A673 (cell line): ENCODE measurements around the gene ASAP2. TPM values are rescaled to one million over a fixed set of nuclear protein-coding genes. Genes with fewer than 3 reads are reported as not detected.
A peak's percentile ranks its signal among the peaks of the same experiment; 100 is the strongest.

ENCODE experiments used
- BruUV-seq: library from RNA; stranded (reverse); fragments of 400-500 nt; replicated peaks from 2 replicates; lab custom pipeline; 2021; lab: Mats Ljungman, UMichigan
- CTCF ChIA-PET: fragments of 300-600 bp; sonication (Branson Sonifier 250); formaldehyde crosslinking; loops from one replicate; lab custom pipeline; 2022; ENCODE audit warnings: antibody characterized with exemption; lab: Charles Lee
- POLR2A ChIA-PET: fragments of 300-600 bp; sonication (Branson Sonifier 250); formaldehyde crosslinking; loops from one replicate; lab custom pipeline; 2022; ENCODE audit warnings: antibody characterized with exemption; ENCODE audit not compliant: low non-redundant PET; lab: Charles Lee
- DNase-seq: peaks from one replicate; pipeline ENCODE4 v3.0.0-alpha.2; 2015; ENCODE audit warnings: low spot score
- H3K27ac ChIP-seq: fragments of 200-600 bp; sonication (generic); 2 replicates; pipeline ENCODE4 v1.5.1; 2016; ENCODE audit warnings: mixed run types, low read depth, mild to moderate bottlenecking, mixed read lengths, antibody characterized with exemption, low read length; ENCODE audit not compliant: poor library complexity, severe bottlenecking
- H3K27me3 ChIP-seq: fragments of 200-600 bp; sonication (generic); replicated peaks from 2 replicates; pipeline ENCODE4 v1.6.1; 2017; ENCODE audit warnings: mixed run types, low read depth, mild to moderate bottlenecking, mixed read lengths, antibody characterized with exemption, low read length; ENCODE audit not compliant: insufficient read depth, poor library complexity
- H3K36me3 ChIP-seq: fragments of 200-600 bp; sonication (generic); 2 replicates; pipeline ENCODE4 v1.6.1; 2016; ENCODE audit warnings: mixed run types, mild to moderate bottlenecking, mixed read lengths, antibody characterized with exemption, low read length; ENCODE audit not compliant: insufficient read depth, poor library complexity, severe bottlenecking
- H3K4me1 ChIP-seq: fragments of 200-600 bp; sonication (generic); 2 replicates; pipeline ENCODE4 v1.6.1; 2017; ENCODE audit warnings: mixed run types, mild to moderate bottlenecking, mixed read lengths, antibody characterized with exemption, low read length; ENCODE audit not compliant: insufficient read depth, poor library complexity, severe bottlenecking
- H3K4me3 ChIP-seq: fragments of 200-600 bp; sonication (generic); 2 replicates; pipeline ENCODE4 v1.5.1; 2016; ENCODE audit warnings: low read depth, mixed run types, mild to moderate bottlenecking, mixed read lengths, low read length; ENCODE audit not compliant: poor library complexity, severe bottlenecking
- H3K9me3 ChIP-seq: fragments of 200-600 bp; sonication (generic); 2 replicates; pipeline ENCODE4 v1.6.1; 2016; ENCODE audit warnings: mixed run types, low read depth, mild to moderate bottlenecking, mixed read lengths, antibody characterized with exemption, low read length; ENCODE audit not compliant: poor library complexity, severe bottlenecking
- CTCF ChIP-seq: fragments of 300-800, 200-600 bp; sonication (generic); conservative IDR thresholded peaks from 2 replicates; pipeline ENCODE4 v1.5.1; 2017; ENCODE audit warnings: low read depth, mild to moderate bottlenecking, antibody characterized with exemption, low read length, moderate library complexity, mixed read lengths
- EZH2 ChIP-seq: fragments of 200-600 bp; sonication (generic); IDR thresholded peaks from 2 replicates; pipeline ENCODE4 v1.6.1; 2017; ENCODE audit warnings: borderline replicate concordance, low read depth, mild to moderate bottlenecking, mixed read lengths, antibody characterized with exemption, low read length; ENCODE audit not compliant: poor library complexity, severe bottlenecking
- intact Hi-C: fragments of 100-400 bp; cut with micrococcal nuclease; formaldehyde crosslinking; loops from one replicate; pipeline ENCODE4 v1.10.0; 2022; ENCODE audit not compliant: unreplicated experiment
- total RNA-seq: library from RNA; stranded (reverse); gene quantifications from 2 replicates; pipeline ENCODE4 v1.2.3, GENCODE V29; 2021

ASAP2 gene
- total RNA-seq, 1 experiment from 2014 or later = 46.8 TPM

- H3K9me3 ChIP-seq = no peaks in the 10 kb centered on the region
- H3K27me3 ChIP-seq = no peaks in the 10 kb centered on the region
- H3K36me3 ChIP-seq = no peaks in the 10 kb centered on the region
- DNase-seq = no peak
- ChIA-PET CTCF (no interaction called here), POLR2A (no interaction called here)
- TF ChIP-seq EZH2 (no peak), CTCF (no peak)
- peaks cover 14% of the 10 kb centered on the region for H3K4me1 ChIP-seq
- intact Hi-C loops = no loop called here
- no peak overlapping the region for H3K4me3 ChIP-seq
- H3K27ac ChIP-seq = peak overlapping the region; percentile 27
- no TSS peak for BruUV-seq
Measured at GRCh38 chr2:9310377-9310776, 103.8 kb downstream of the ASAP2 start.

DNA sequence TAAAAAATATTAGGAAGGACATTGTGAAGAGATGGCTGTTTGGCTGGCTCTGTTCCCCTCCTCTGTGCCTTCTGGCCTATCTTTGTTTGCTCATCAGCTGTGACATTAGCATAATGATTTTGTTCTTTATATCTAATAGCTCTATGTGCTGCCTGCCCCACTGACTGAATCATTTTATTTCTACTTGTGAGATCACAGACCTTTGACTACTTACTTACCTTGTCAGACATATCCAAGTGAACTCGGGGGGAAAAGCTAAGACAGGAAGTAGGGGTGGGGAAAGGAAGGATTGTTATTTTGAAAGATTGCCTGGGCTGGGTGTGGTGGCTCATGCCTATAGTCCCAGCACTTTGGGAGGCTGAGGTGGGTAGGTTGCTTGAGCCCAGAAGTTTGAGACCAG, 104.2 kb downstream of the ASAP2 start:
- intact Hi-C loops = no loop called here
- DNase-seq = no peak
- Histone ChIP-seq H3K9me3 (no peaks in the 10 kb centered on the region), H3K27ac (no peak overlapping the region), H3K4me3 (no peak overlapping the region), H3K36me3 (no peaks in the 10 kb centered on the region), H3K27me3 (no peaks in the 10 kb centered on the region), H3K4me1 (peaks cover 14% of the 10 kb centered on the region)
- no TSS peak for BruUV-seq
- CTCF ChIA-PET = no interaction called here
- TF ChIP-seq EZH2 (no peak), CTCF (no peak)
- POLR2A ChIA-PET = no interaction called here

- H3K36me3 ChIP-seq = no peaks in the 10 kb centered on the region
- H3K9me3 ChIP-seq = no peaks in the 10 kb centered on the region
- no peak overlapping the region for H3K27ac ChIP-seq
- no TSS peak for BruUV-seq
- intact Hi-C loops = no loop called here
- ChIA-PET CTCF (no interaction called here), POLR2A (no interaction called here)
- peaks cover 14% of the 10 kb centered on the region for H3K4me1 ChIP-seq
- no peaks in the 10 kb centered on the region for H3K27me3 ChIP-seq
- no peak for DNase-seq
- no peak for TF ChIP-seq CTCF
- TF ChIP-seq EZH2 = no peak
- H3K4me3 ChIP-seq = no peak overlapping the region
Measured at GRCh38 chr2:9311488-9311887, 104.9 kb downstream of the ASAP2 start.
